K562 (cell line): Measurements from ENCODE around the gene NTN3. TPM values are rescaled to one million over a fixed set of nuclear protein-coding genes. Genes with fewer than 3 reads are reported as not detected.

Experiments used
- CREB5 ChIP-seq: fragments of 250-450 bp; sonication (Bioruptor Pico); IDR thresholded peaks from 2 replicates; pipeline ENCODE4 v1.5.0; 2020; ENCODE audit warnings: mild to moderate bottlenecking
- GTF2B ChIP-seq: IDR thresholded peaks from 2 replicates; pipeline ENCODE4 v1.6.1; 2011; ENCODE audit not compliant: insufficient read length; ENCODE audit errors: extremely low read depth
- MCM3 ChIP-seq: fragments of 450-650 bp; IDR thresholded peaks from 2 replicates; pipeline ENCODE4 v1.6.1; 2016
- MCM7 ChIP-seq, 2 experiments: fragments of 450-650 bp; IDR thresholded peaks; 2 replicates each; pipeline ENCODE4 v1.6.1; 2016 to 2018
- RBM15 ChIP-seq: fragments of 200-400 bp; formaldehyde crosslinking; IDR thresholded peaks from 2 replicates; pipeline ENCODE4 v1.6.1; 2018; ENCODE audit warnings: mild to moderate bottlenecking, low read length, moderate library complexity; ENCODE audit not compliant: insufficient read depth
- TCF15 ChIP-seq: fragments of 250-450 bp; sonication (Bioruptor Pico); IDR thresholded peaks from 2 replicates; pipeline ENCODE4 v1.8.0; 2022; ENCODE audit warnings: moderate library complexity, mild to moderate bottlenecking, inconsistent platforms
- ZBTB33 ChIP-seq: sonication (generic); formaldehyde crosslinking; IDR thresholded peaks from 2 replicates; pipeline ENCODE4 v1.8.1; 2023; ENCODE audit warnings: mild to moderate bottlenecking, missing genetic modification reagents
- ZKSCAN8 ChIP-seq: fragments of 200-800 bp; sonication (Bioruptor generic); IDR thresholded peaks from 2 replicates; pipeline ENCODE4 v1.6.1; 2016; ENCODE audit warnings: missing genetic modification characterization, missing compliant biosample characterization
- ZNF124 ChIP-seq: sonication (generic); formaldehyde crosslinking; IDR thresholded peaks from 2 replicates; pipeline ENCODE4 v1.8.1; 2022; ENCODE audit warnings: missing genetic modification reagents
- ZNF239 ChIP-seq: fragments of 250-450 bp; sonication (Bioruptor Pico); IDR thresholded peaks from 2 replicates; pipeline ENCODE4 v1.4.0; 2020; ENCODE audit warnings: mild to moderate bottlenecking
- ZNF444 ChIP-seq: fragments of 250-450 bp; sonication (Bioruptor Pico); IDR thresholded peaks from 2 replicates; pipeline ENCODE4 v1.4.0; 2020; ENCODE audit warnings: mild to moderate bottlenecking, moderate library complexity
- polyA plus RNA-seq, 8 experiments: library from polyadenylated mRNA; depleted of rRNA in 4 of 8; stranded (reverse) in 5 of 8; unstranded in 3 of 8; fragments of >200 nt; fragmentation: Nextera tagmentation in 2 of 8; fragmentation: Illumina TruSeq in 1 of 8; extraction: Ambion mirVana in 2 of 8; extraction: Trizol in 1 of 8; gene quantifications; 2 replicates each; pipeline versions ENCODE4 v1.2.1 to v1.2.3, GENCODE V29; 2011 to 2014; ENCODE audit warnings: inconsistent platforms in 1 of 8, missing spikeins in 1 of 8
- total RNA-seq, 7 experiments: library from RNA; depleted of rRNA in 6 of 7; stranded (reverse); fragments of >200 nt in 6 of 7; fragmentation: Illumina TruSeq in 2 of 7; extraction: Trizol in 2 of 7; gene quantifications; 2 replicates each; pipeline versions ENCODE4 v1.2.1 to v1.2.3, GENCODE V29; 2011 to 2021; ENCODE audit warnings: low replicate concordance in 1 of 7

The NTN3 gene
- total and polyA plus RNA-seq, 9 of the 15 experiments (the other 6 are each of a cell fraction or from before 2014, with no cell fraction given) = not detected

GRCh38 chr16:2511128-2511800, 40.2 kb downstream of the NTN3 start (continued):
- no peak for TF ChIP-seq CREB5
- TF ChIP-seq ZNF239 (CRISPR knock-in tag) = no peak
- TF ChIP-seq ZBTB33 = no peak
- TF ChIP-seq ZKSCAN8 (CRISPR knock-in tag) = no peak
- TF ChIP-seq GTF2B = no peak
- TF ChIP-seq ZNF124 (CRISPR knock-in tag) = no peak
- no peak for TF ChIP-seq MCM7 (IDR thresholded peaks at IDR 0.05)
- no peak for TF ChIP-seq TCF15 (CRISPR knock-in tag)
- TF ChIP-seq ZNF444 (CRISPR knock-in tag) = peak; percentile 96
- no peak for TF ChIP-seq MCM3
- TF ChIP-seq RBM15 = no peak
